ENCODE results near the gene JAK2. TPM values are rescaled to one million over a fixed set of nuclear protein-coding genes. Genes with fewer than 3 reads are reported as not detected.
"Not testable (repeated sequence)": the region's sequence is repeated elsewhere in the genome, so short reads cannot be mapped to it uniquely, and the experiment has no call there.

Gene JAK2
- total and polyA plus RNA-seq, 10 of the 15 experiments (the other 5 are each of a cell fraction or from before 2014, with no cell fraction given) = 4.1 to 22.9 (median 13.7) TPM

- in situ Hi-C loops (cut with MboI) (no loop called here), intact Hi-C loops (cut with micrococcal nuclease; ENCODE audit: unreplicated experiment) (no loop called here)
- Histone ChIP-seq H3K36me3 (ENCODE audit: control insufficient read depth in 2 of 2, insufficient read depth in 2 of 2, low read length in 1 of 2) (peaks cover 2 to 13% of the 10 kb centered on the region in 2 experiments), H4K20me1 (ENCODE audit: control insufficient read depth, insufficient read depth) (no peaks in the 10 kb centered on the region), H3K9ac (ENCODE audit: control insufficient read depth, insufficient read depth, low read length) (no peak overlapping the region), H3K27ac (ENCODE audit: control insufficient read depth, insufficient read depth) (no peak overlapping the region), H3K4me3 (no peak overlapping the region), H3K27me3 (replicated peaks in 1 of 2; ENCODE audit: control insufficient read depth in 2 of 2, insufficient read depth in 2 of 2, low read length in 1 of 2) (no peaks in the 10 kb centered on the region), H3K9me3 (replicated peaks; ENCODE audit: control insufficient read depth, insufficient read depth, low read length) (no peaks in the 10 kb centered on the region), H2AFZ (ENCODE audit: control insufficient read depth, low read depth, low read length) (no peak overlapping the region), H3K4me1 (ENCODE audit: control insufficient read depth, insufficient read depth, low read length) (no peaks in the 10 kb centered on the region), H3K79me2 (ENCODE audit: control insufficient read depth, insufficient read depth, low read length) (no peaks in the 10 kb centered on the region; the same call in 1 of the 2 replicates), H3K4me2 (ENCODE audit: control insufficient read depth, insufficient read depth) (no peak overlapping the region)
- WGBS (ENCODE audit: insufficient coverage, insufficient replicate concordance, low lambda C conversion rate, missing lambda C conversion rate) = 95% methylated on average over 3 of the region's 3 CpGs
- FAIRE-seq (no peak), ATAC-seq (no peak), DNase-seq (ENCODE audit: low read depth, low spot score) (no peak)
- no peak for TF ChIP-seq PBX3 (IDR thresholded peaks at IDR 0.05; ENCODE audit: insufficient replicate concordance, low read depth, low read length)
- CTCF ChIA-PET = no interaction called here
- POLR2A ChIA-PET = no interaction called here
- SMC1A ChIA-PET (ENCODE audit: uncharacterized antibody, unreplicated experiment) = interaction anchor here (0.7 kb wide), 1 partner anchor 262 kb away, joined by 3 read pairs; no protein-coding TSS in a partner anchor
- no TSS peak for BruUV-seq (replicated peaks)
- RAD21 ChIA-PET (ENCODE audit: unreplicated experiment) = interaction anchor here (1.0 kb wide), 1 partner anchor 262 kb away, joined by 3 read pairs; no protein-coding TSS in a partner anchor
These were observed 40.3 kb downstream of the JAK2 start for GRCh38 chr9:5025416-5025815.

GRCh38 chr9:5031941-5032340 lies 46.9 kb downstream of the JAK2 start:
- H3K79me2 ChIP-seq (ENCODE audit: control insufficient read depth, insufficient read depth, low read length); H3K9me3 ChIP-seq (replicated peaks; ENCODE audit: control insufficient read depth, insufficient read depth, low read length); RAD21 ChIA-PET (ENCODE audit: unreplicated experiment); H3K36me3 ChIP-seq (ENCODE audit: control insufficient read depth in 2 of 2, insufficient read depth in 2 of 2, low read length in 1 of 2); in situ Hi-C loops (cut with MboI); H3K4me3 ChIP-seq; H3K4me2 ChIP-seq (ENCODE audit: control insufficient read depth, insufficient read depth); H3K4me1 ChIP-seq (ENCODE audit: control insufficient read depth, insufficient read depth, low read length); DNase-seq (ENCODE audit: low read depth, low spot score); intact Hi-C loops (cut with micrococcal nuclease; ENCODE audit: unreplicated experiment); CTCF ChIA-PET; H4K20me1 ChIP-seq (ENCODE audit: control insufficient read depth, insufficient read depth); ATAC-seq; H3K9ac ChIP-seq (ENCODE audit: control insufficient read depth, insufficient read depth, low read length); POLR2A ChIA-PET; H3K27me3 ChIP-seq (replicated peaks in 1 of 2; ENCODE audit: control insufficient read depth in 2 of 2, insufficient read depth in 2 of 2, low read length in 1 of 2); BruUV-seq (replicated peaks); FAIRE-seq; H3K27ac ChIP-seq (ENCODE audit: control insufficient read depth, insufficient read depth); H2AFZ ChIP-seq (ENCODE audit: control insufficient read depth, low read depth, low read length): not testable (repeated sequence)
- WGBS (ENCODE audit: insufficient coverage, insufficient replicate concordance, low lambda C conversion rate, missing lambda C conversion rate) = 89% methylated on average over 16 of the region's 19 CpGs
- SMC1A ChIA-PET (ENCODE audit: uncharacterized antibody, unreplicated experiment) = interaction anchor here (1.3 kb wide), 1 partner anchor 12 kb away, joined by 3 read pairs; no protein-coding TSS in a partner anchor
